ENCODE results near the gene DAD1.

The DAD1 gene

DNA sequence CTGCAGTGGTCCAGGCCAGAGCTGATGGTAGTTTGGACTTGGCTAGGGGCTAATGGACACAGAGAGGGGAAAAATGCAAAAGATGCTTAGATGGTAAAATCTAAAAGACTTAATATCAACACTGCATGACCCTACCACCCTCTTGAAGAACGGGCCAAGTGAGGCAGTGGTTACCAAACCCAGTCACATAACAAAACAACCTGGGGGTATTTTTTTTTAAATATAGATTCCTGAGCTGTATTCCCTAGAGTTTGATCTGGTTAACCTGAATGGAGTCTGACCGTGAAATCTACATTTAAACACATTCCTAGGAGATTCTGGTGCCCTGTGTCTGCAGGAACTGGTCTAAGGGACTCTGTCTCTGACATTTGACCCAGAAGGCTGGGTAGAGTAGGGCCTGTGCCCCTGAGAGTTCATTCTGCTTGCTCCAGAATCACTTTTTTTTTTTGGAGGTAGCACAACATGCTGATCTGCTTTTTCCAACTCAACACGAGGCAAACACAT is 24.8 kb upstream of the DAD1 start:
- no peak overlapping the region for H3K23ac ChIP-seq (ENCODE audit: low read depth, low read length, poor library complexity)
- H3K4ac ChIP-seq (ENCODE audit: low read length) = no peak overlapping the region
- H3K9ac ChIP-seq (ENCODE audit: low read depth, low read length, poor library complexity) = no peak overlapping the region
- WGBS, 2 donors (ENCODE audit: extremely low coverage in 2 of 2, insufficient read length in 2 of 2, insufficient replicate concordance in 1 of 2) = no CpG with 5 or more reads among the region's 3 CpGs
- H2AFZ ChIP-seq (ENCODE audit: low read length) = no peak overlapping the region
- no peaks in the 10 kb centered on the region for H3K79me1 ChIP-seq (ENCODE audit: low read depth, low read length)
- H3K14ac ChIP-seq (ENCODE audit: low read length) = peak overlapping the region; percentile 21
- no peak overlapping the region for H3K4me3 ChIP-seq (ENCODE audit: low read length in 2 of 2)
- H4K91ac ChIP-seq (ENCODE audit: low read depth, low read length, poor library complexity) = no peak overlapping the region
- no peak for DNase-seq (ENCODE audit: low spot score)
- no peak overlapping the region for H3K4me2 ChIP-seq (ENCODE audit: insufficient read depth, low read length, poor library complexity, severe bottlenecking)
- H3K18ac ChIP-seq (ENCODE audit: low read length) = no peak overlapping the region
- H3K9me3 ChIP-seq (replicated peaks in 1 of 2; ENCODE audit: control insufficient read depth in 2 of 2, insufficient read depth in 1 of 2, low read depth in 1 of 2, low read length in 2 of 2) = no peaks in the 10 kb centered on the region
- peaks cover 0 to 3% of the 10 kb centered on the region in 2 donors for H3K4me1 ChIP-seq (ENCODE audit: control insufficient read depth in 2 of 2, insufficient read depth in 1 of 2, low read depth in 1 of 2, low read length in 2 of 2)
- H2BK5ac ChIP-seq (ENCODE audit: low read length) = no peak overlapping the region
- H4K8ac ChIP-seq (ENCODE audit: low read depth, low read length) = no peak overlapping the region
- no peaks in the 10 kb centered on the region for H3K27me3 ChIP-seq (ENCODE audit: control insufficient read depth in 3 of 3, insufficient read depth in 3 of 3, low read depth in 1 of 3, low read length in 3 of 3)
- no peak overlapping the region for H3K27ac ChIP-seq (replicated peaks; ENCODE audit: low read length)
- H2BK15ac ChIP-seq (ENCODE audit: low read length) = no peak overlapping the region
- H2AK5ac ChIP-seq (ENCODE audit: low read depth, low read length) = no peak overlapping the region
- no peak overlapping the region for H2BK120ac ChIP-seq (ENCODE audit: low read depth, low read length)
- no peak overlapping the region for H2BK12ac ChIP-seq (ENCODE audit: low read length)
- H3K36me3 ChIP-seq (replicated peaks in 1 of 2; ENCODE audit: control insufficient read depth in 2 of 2, insufficient read depth in 2 of 2, low read length in 2 of 2) = peaks cover 12 to 20% of the 10 kb centered on the region in 2 donors

DNA sequence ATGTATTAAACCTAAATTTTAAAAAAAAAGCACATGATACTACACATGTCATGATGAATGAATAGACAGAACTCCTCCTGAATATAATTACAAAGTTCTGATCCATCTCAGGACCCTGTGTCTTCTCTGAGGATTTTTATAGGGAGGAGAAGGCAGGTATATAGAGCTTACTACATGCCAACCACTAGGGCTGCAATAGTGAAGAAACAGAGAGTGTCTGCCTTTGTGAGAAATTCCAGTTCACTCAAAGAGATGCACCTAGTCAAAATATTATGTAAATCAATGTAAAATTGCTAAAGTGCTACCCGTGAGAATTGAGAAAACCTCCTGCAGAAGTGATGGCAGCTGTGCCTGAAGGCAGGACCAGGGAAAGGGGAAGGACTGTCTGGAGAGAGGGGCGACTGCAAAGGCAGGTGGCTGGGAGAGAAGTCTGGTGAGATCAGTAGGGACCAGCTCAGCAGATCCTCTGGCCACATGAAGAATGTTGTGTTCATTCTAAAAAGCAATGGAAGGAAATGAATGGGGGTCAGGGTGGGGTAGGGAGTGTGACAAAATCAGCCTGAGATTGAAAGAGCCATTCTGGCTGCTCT is 24.2 kb upstream of the DAD1 start:
- H2BK120ac ChIP-seq (ENCODE audit: low read depth, low read length) = no peak overlapping the region
- no peaks in the 10 kb centered on the region for H3K27me3 ChIP-seq (ENCODE audit: control insufficient read depth in 3 of 3, insufficient read depth in 3 of 3, low read depth in 1 of 3, low read length in 3 of 3)
- H3K4ac ChIP-seq (ENCODE audit: low read length) = no peak overlapping the region
- no peak overlapping the region for H2AFZ ChIP-seq (ENCODE audit: low read length)
- H2BK15ac ChIP-seq (ENCODE audit: low read length) = no peak overlapping the region
- H3K9ac ChIP-seq (ENCODE audit: low read depth, low read length, poor library complexity) = no peak overlapping the region
- no peak overlapping the region for H3K27ac ChIP-seq (replicated peaks; ENCODE audit: low read length)
- no peak overlapping the region for H3K4me2 ChIP-seq (ENCODE audit: insufficient read depth, low read length, poor library complexity, severe bottlenecking)
- H3K18ac ChIP-seq (ENCODE audit: low read length) = no peak overlapping the region
- H2BK5ac ChIP-seq (ENCODE audit: low read length) = no peak overlapping the region
- H3K14ac ChIP-seq (ENCODE audit: low read length) = peak overlapping the region; percentile 21
- no CpG with 5 or more reads among the region's 2 CpGs for WGBS, 2 donors (ENCODE audit: extremely low coverage in 2 of 2, insufficient read length in 2 of 2, insufficient replicate concordance in 1 of 2)
- H2BK12ac ChIP-seq (ENCODE audit: low read length) = no peak overlapping the region
- DNase-seq (ENCODE audit: low spot score) = no peak
- no peaks in the 10 kb centered on the region for H3K9me3 ChIP-seq (replicated peaks in 1 of 2; ENCODE audit: control insufficient read depth in 2 of 2, insufficient read depth in 1 of 2, low read depth in 1 of 2, low read length in 2 of 2)
- H3K4me1 ChIP-seq (ENCODE audit: control insufficient read depth in 2 of 2, insufficient read depth in 1 of 2, low read depth in 1 of 2, low read length in 2 of 2) = peaks cover 0 to 3% of the 10 kb centered on the region in 2 donors
- no peak overlapping the region for H4K91ac ChIP-seq (ENCODE audit: low read depth, low read length, poor library complexity)
- no peak overlapping the region for H4K8ac ChIP-seq (ENCODE audit: low read depth, low read length)
- no peak overlapping the region for H3K23ac ChIP-seq (ENCODE audit: low read depth, low read length, poor library complexity)
- no peak overlapping the region for H2AK5ac ChIP-seq (ENCODE audit: low read depth, low read length)
- H3K4me3 ChIP-seq (ENCODE audit: low read length in 2 of 2) = no peak overlapping the region
- no peaks in the 10 kb centered on the region for H3K79me1 ChIP-seq (ENCODE audit: low read depth, low read length)
- peaks cover 12 to 20% of the 10 kb centered on the region in 2 donors for H3K36me3 ChIP-seq (replicated peaks in 1 of 2; ENCODE audit: control insufficient read depth in 2 of 2, insufficient read depth in 2 of 2, low read length in 2 of 2)

DNA sequence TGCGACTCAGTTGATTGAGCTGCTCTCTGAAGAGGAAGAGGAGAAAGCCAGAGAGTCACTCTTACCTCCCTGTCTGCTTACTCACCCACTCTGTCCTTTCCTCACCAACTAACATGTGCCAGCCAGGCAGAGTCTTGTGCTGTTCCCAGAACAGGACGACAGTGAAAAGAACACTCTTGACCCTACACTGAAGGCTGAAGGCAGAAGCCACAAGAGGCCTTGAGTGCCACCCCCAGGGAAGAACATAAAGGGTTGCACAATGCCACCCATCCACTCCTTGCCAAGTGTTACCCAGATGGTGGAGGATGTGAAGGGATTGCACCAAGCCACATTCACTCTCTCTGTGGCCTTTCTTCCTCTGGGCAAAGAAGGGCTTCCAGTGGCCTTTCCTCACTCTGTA is 21.9 kb upstream of the DAD1 start:
- H2BK5ac ChIP-seq (ENCODE audit: low read length) = no peak overlapping the region
- WGBS, 2 donors (ENCODE audit: extremely low coverage in 2 of 2, insufficient read length in 2 of 2, insufficient replicate concordance in 1 of 2) = no CpG with 5 or more reads among the region's 2 CpGs
- H3K4me1 ChIP-seq (ENCODE audit: control insufficient read depth in 2 of 2, insufficient read depth in 1 of 2, low read depth in 1 of 2, low read length in 2 of 2) = peaks cover 0 to 3% of the 10 kb centered on the region in 2 donors
- H2BK15ac ChIP-seq (ENCODE audit: low read length) = no peak overlapping the region
- H2BK12ac ChIP-seq (ENCODE audit: low read length) = no peak overlapping the region
- H3K4me2 ChIP-seq (ENCODE audit: insufficient read depth, low read length, poor library complexity, severe bottlenecking) = no peak overlapping the region
- H3K23ac ChIP-seq (ENCODE audit: low read depth, low read length, poor library complexity) = no peak overlapping the region
- no peaks in the 10 kb centered on the region for H3K9me3 ChIP-seq (replicated peaks in 1 of 2; ENCODE audit: control insufficient read depth in 2 of 2, insufficient read depth in 1 of 2, low read depth in 1 of 2, low read length in 2 of 2)
- H3K4ac ChIP-seq (ENCODE audit: low read length) = no peak overlapping the region
- no peak overlapping the region for H3K4me3 ChIP-seq (ENCODE audit: low read length in 2 of 2)
- H2BK120ac ChIP-seq (ENCODE audit: low read depth, low read length) = no peak overlapping the region
- no peak overlapping the region for H3K14ac ChIP-seq (ENCODE audit: low read length)
- no peak overlapping the region for H2AFZ ChIP-seq (ENCODE audit: low read length)
- H3K27ac ChIP-seq (replicated peaks; ENCODE audit: low read length) = no peak overlapping the region
- no peak overlapping the region for H4K91ac ChIP-seq (ENCODE audit: low read depth, low read length, poor library complexity)
- no peak overlapping the region for H2AK5ac ChIP-seq (ENCODE audit: low read depth, low read length)
- H3K18ac ChIP-seq (ENCODE audit: low read length) = no peak overlapping the region
- no peak for DNase-seq (ENCODE audit: low spot score)
- H3K27me3 ChIP-seq (ENCODE audit: control insufficient read depth in 3 of 3, insufficient read depth in 3 of 3, low read depth in 1 of 3, low read length in 3 of 3) = no peaks in the 10 kb centered on the region
- H4K8ac ChIP-seq (ENCODE audit: low read depth, low read length) = no peak overlapping the region
- peaks cover 28 to 32% of the 10 kb centered on the region in 2 donors for H3K36me3 ChIP-seq (replicated peaks in 1 of 2; ENCODE audit: control insufficient read depth in 2 of 2, insufficient read depth in 2 of 2, low read length in 2 of 2)
- H3K9ac ChIP-seq (ENCODE audit: low read depth, low read length, poor library complexity) = no peak overlapping the region
- no peaks in the 10 kb centered on the region for H3K79me1 ChIP-seq (ENCODE audit: low read depth, low read length)

DNA sequence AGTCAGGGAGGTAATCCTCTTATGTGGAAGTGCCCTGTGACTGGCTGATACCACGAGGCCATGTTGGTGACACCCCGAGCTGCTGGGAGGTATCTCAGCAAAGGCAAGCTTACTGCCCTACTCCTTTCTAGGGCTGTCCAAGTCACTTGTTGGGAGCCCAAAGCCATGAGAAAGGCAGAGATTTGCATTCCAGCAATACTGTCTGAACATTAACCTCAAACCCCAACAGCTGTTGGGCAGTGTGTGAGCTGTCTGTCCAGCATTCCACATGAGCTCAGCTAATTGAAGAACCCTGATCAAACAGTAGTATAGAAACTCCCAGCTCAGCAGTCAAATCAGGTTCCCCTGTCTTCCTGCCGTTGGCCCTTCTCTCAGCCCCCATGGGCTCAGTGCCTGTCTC is 18.3 kb upstream of the DAD1 start:
- no peak overlapping the region for H2BK120ac ChIP-seq (ENCODE audit: low read depth, low read length)
- no peaks in the 10 kb centered on the region for H3K27me3 ChIP-seq (ENCODE audit: control insufficient read depth in 3 of 3, insufficient read depth in 3 of 3, low read depth in 1 of 3, low read length in 3 of 3)
- no peak overlapping the region for H2BK12ac ChIP-seq (ENCODE audit: low read length)
- no peaks in the 10 kb centered on the region for H3K9me3 ChIP-seq (replicated peaks in 1 of 2; ENCODE audit: control insufficient read depth in 2 of 2, insufficient read depth in 1 of 2, low read depth in 1 of 2, low read length in 2 of 2)
- no peak overlapping the region for H2BK5ac ChIP-seq (ENCODE audit: low read length)
- H2BK15ac ChIP-seq (ENCODE audit: low read length) = no peak overlapping the region
- peaks cover 47 to 50% of the 10 kb centered on the region in 2 donors for H3K36me3 ChIP-seq (replicated peaks in 1 of 2; ENCODE audit: control insufficient read depth in 2 of 2, insufficient read depth in 2 of 2, low read length in 2 of 2)
- no peak overlapping the region for H2AFZ ChIP-seq (ENCODE audit: low read length)
- no CpG with 5 or more reads among the region's 3 CpGs for WGBS, 2 donors (ENCODE audit: extremely low coverage in 2 of 2, insufficient read length in 2 of 2, insufficient replicate concordance in 1 of 2)
- no peak overlapping the region for H2AK5ac ChIP-seq (ENCODE audit: low read depth, low read length)
- H3K79me1 ChIP-seq (ENCODE audit: low read depth, low read length) = no peaks in the 10 kb centered on the region
- no peak overlapping the region for H4K8ac ChIP-seq (ENCODE audit: low read depth, low read length)
- no peak overlapping the region for H3K9ac ChIP-seq (ENCODE audit: low read depth, low read length, poor library complexity)
- H3K4me3 ChIP-seq (ENCODE audit: low read length in 2 of 2) = no peak overlapping the region
- DNase-seq (ENCODE audit: low spot score) = no peak
- H3K4me1 ChIP-seq (ENCODE audit: control insufficient read depth in 2 of 2, insufficient read depth in 1 of 2, low read depth in 1 of 2, low read length in 2 of 2) = no peaks in the 10 kb centered on the region
- H3K23ac ChIP-seq (ENCODE audit: low read depth, low read length, poor library complexity) = no peak overlapping the region
- H4K91ac ChIP-seq (ENCODE audit: low read depth, low read length, poor library complexity) = no peak overlapping the region
- no peak overlapping the region for H3K27ac ChIP-seq (replicated peaks; ENCODE audit: low read length)
- H3K14ac ChIP-seq (ENCODE audit: low read length) = no peak overlapping the region
- no peak overlapping the region for H3K18ac ChIP-seq (ENCODE audit: low read length)
- no peak overlapping the region for H3K4me2 ChIP-seq (ENCODE audit: insufficient read depth, low read length, poor library complexity, severe bottlenecking)
- no peak overlapping the region for H3K4ac ChIP-seq (ENCODE audit: low read length)
